ENCODE results near the gene CDIP1.

The CDIP1 gene

GRCh38 chr16:4574919-4575705 lies 36.5 kb upstream of the CDIP1 start:
- TF ChIP-seq SIN3A (IDR thresholded peaks at IDR 0.05; ENCODE audit: borderline replicate concordance, insufficient read depth, low read length) (no peak), FOXP2 (optimal IDR thresholded peaks at IDR 0.05; ENCODE audit: borderline replicate concordance, extremely low read depth, extremely low read length, insufficient read depth) (no peak), POLR2AphosphoS5 (IDR thresholded peaks at IDR 0.05; ENCODE audit: low read depth, low read length) (no peak), REST (IDR thresholded peaks at IDR 0.05; ENCODE audit: insufficient read depth in 1 of 2, low read depth in 2 of 2, low read length in 2 of 2) (no peak), TAF1 (IDR thresholded peaks at IDR 0.05; ENCODE audit: borderline replicate concordance, insufficient read depth, low read length) (no peak)

- TF ChIP-seq TAF1 (IDR thresholded peaks at IDR 0.05; ENCODE audit: borderline replicate concordance, insufficient read depth, low read length) (no peak), REST (IDR thresholded peaks at IDR 0.05; ENCODE audit: insufficient read depth in 1 of 2, low read depth in 2 of 2, low read length in 2 of 2) (no peak), SIN3A (IDR thresholded peaks at IDR 0.05; ENCODE audit: borderline replicate concordance, insufficient read depth, low read length) (no peak), POLR2AphosphoS5 (IDR thresholded peaks at IDR 0.05; ENCODE audit: low read depth, low read length) (no peak), FOXP2 (optimal IDR thresholded peaks at IDR 0.05; ENCODE audit: borderline replicate concordance, extremely low read depth, extremely low read length, insufficient read depth) (no peak)
Measured at GRCh38 chr16:4572715-4573114, 34.1 kb upstream of the CDIP1 start.

GRCh38 chr16:4570688-4571321 lies 32.2 kb upstream of the CDIP1 start:
- no peak for TF ChIP-seq TAF1 (IDR thresholded peaks at IDR 0.05; ENCODE audit: borderline replicate concordance, insufficient read depth, low read length)
- TF ChIP-seq FOXP2 (optimal IDR thresholded peaks at IDR 0.05; ENCODE audit: borderline replicate concordance, extremely low read depth, extremely low read length, insufficient read depth) = no peak
- no peak for TF ChIP-seq POLR2AphosphoS5 (IDR thresholded peaks at IDR 0.05; ENCODE audit: low read depth, low read length)
- TF ChIP-seq SIN3A (IDR thresholded peaks at IDR 0.05; ENCODE audit: borderline replicate concordance, insufficient read depth, low read length) = no peak
- TF ChIP-seq REST (IDR thresholded peaks at IDR 0.05; ENCODE audit: insufficient read depth in 1 of 2, low read depth in 2 of 2, low read length in 2 of 2) = no peak

- TF ChIP-seq TAF1 (IDR thresholded peaks at IDR 0.05; ENCODE audit: borderline replicate concordance, insufficient read depth, low read length) (no peak), REST (IDR thresholded peaks at IDR 0.05; ENCODE audit: insufficient read depth in 1 of 2, low read depth in 2 of 2, low read length in 2 of 2) (no peak)
Measured at GRCh38 chr16:4570086-4570485, 31.5 kb upstream of the CDIP1 start.
